Skeletal muscle tissue (tissue), 4 donors: ENCODE results near the gene CASP6. TPM values are rescaled to one million over a fixed set of nuclear protein-coding genes. Genes with fewer than 3 reads are reported as not detected.

Experiments used
- H3K27ac ChIP-seq: one replicate; pipeline ENCODE4 v1.7.0; 2013; ENCODE audit warnings: mild to moderate bottlenecking, low read depth, low read length, inconsistent platforms
- H3K27me3 ChIP-seq, 3 donors: one replicate each; pipeline ENCODE4 v1.7.0; 2013; ENCODE audit warnings: low read length in 3 of 3; ENCODE audit not compliant: control insufficient read depth in 3 of 3, insufficient read depth in 3 of 3
- H3K36me3 ChIP-seq, 3 donors: one replicate each; pipeline ENCODE4 v1.7.0; 2013; ENCODE audit warnings: low read length in 3 of 3; ENCODE audit not compliant: control insufficient read depth in 3 of 3, insufficient read depth in 3 of 3
- H3K4me1 ChIP-seq, 3 donors: one replicate each; pipeline ENCODE4 v1.7.0; 2013; ENCODE audit warnings: low read length in 3 of 3, mild to moderate bottlenecking in 3 of 3; ENCODE audit not compliant: control insufficient read depth in 3 of 3, insufficient read depth in 3 of 3
- H3K4me3 ChIP-seq, 3 donors: one replicate each; pipeline ENCODE4 v1.7.0; 2013; ENCODE audit warnings: low read length in 3 of 3
- H3K9ac ChIP-seq, 3 donors: one replicate each; pipeline ENCODE4 v1.7.0; 2013; ENCODE audit warnings: low read length in 3 of 3, mild to moderate bottlenecking in 3 of 3, moderate library complexity in 2 of 3, low read depth in 1 of 3
- H3K9me3 ChIP-seq, 3 donors: one replicate each; pipeline ENCODE4 v1.7.0; 2013; ENCODE audit warnings: low read length in 3 of 3; ENCODE audit not compliant: control insufficient read depth in 3 of 3
- total RNA-seq: library from RNA; depleted of rRNA; stranded (reverse); fragments of >200 nt; gene quantifications from one replicate; pipeline ENCODE4 v1.2.3, GENCODE V29; 2014
- donor health status: Osteomylitis.

CASP6 gene
- total RNA-seq, 1 donor from 2014 or later, result 14.6 TPM

DNA sequence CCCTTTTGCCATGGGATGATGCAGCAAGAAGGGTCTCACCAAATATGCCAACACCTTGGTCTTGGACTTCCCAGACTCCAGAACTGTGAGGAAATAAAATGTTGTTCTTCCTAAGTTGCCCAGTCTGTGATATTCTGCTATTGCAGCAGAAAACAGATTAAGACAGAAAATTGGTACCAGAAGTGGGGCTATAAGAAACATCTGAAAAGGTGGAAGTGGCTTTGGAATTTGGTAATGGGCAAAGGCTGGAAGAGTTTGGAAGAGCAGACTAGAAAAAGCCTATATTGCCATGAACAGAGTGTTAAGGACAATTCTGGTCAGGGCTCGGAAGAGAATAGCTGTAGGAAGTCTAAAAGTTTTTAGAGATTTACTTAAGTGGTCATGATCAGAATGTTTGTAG is 27.4 kb downstream of the CASP6 start:
- no peaks in the 10 kb centered on the region for H3K9me3 ChIP-seq
- no peaks in the 10 kb centered on the region for H3K4me1 ChIP-seq
- H3K36me3 ChIP-seq, result no peaks in the 10 kb centered on the region
- no peak overlapping the region for H3K4me3 ChIP-seq
- H3K27ac ChIP-seq, result no peak overlapping the region
- no peak overlapping the region for H3K9ac ChIP-seq
- H3K27me3 ChIP-seq, result no peaks in the 10 kb centered on the region

GRCh38 chr4:109675181-109675580 is 28.1 kb downstream of the CASP6 start:
- H3K9me3 ChIP-seq, result no peaks in the 10 kb centered on the region
- H3K4me1 ChIP-seq, result no peaks in the 10 kb centered on the region
- H3K4me3 ChIP-seq, result no peak overlapping the region
- no peak overlapping the region for H3K27ac ChIP-seq
- H3K27me3 ChIP-seq, result no peaks in the 10 kb centered on the region
- H3K9ac ChIP-seq, result no peak overlapping the region
- peaks cover 0 to 2% (median 0%) of the 10 kb centered on the region in 3 donors for H3K36me3 ChIP-seq

DNA sequence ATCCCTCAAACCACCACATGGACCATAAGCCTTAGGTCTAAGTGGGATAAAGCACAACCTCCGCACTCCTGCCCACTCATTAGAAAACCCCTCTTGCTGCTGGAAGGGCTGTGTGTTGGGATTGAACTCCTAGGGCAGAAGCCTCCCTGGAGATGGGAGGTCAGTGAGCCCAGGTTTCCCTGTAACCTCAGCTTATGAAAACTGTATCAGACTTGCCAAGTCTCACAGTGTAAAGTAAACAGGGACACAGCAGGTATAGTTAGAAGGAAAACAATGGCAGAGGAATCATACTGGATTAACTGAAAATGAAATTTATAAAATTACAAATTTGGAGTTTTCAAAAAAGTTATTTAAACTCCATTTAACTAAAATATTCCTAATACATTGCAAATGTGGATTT is 29.9 kb downstream of the CASP6 start:
- Histone ChIP-seq H3K27me3 (no peaks in the 10 kb centered on the region), H3K9me3 (no peaks in the 10 kb centered on the region), H3K9ac (no peak overlapping the region), H3K4me1 (no peaks in the 10 kb centered on the region), H3K36me3 (peaks cover 0 to 2% (median 0%) of the 10 kb centered on the region in 3 donors), H3K27ac (no peak overlapping the region), H3K4me3 (no peak overlapping the region)

DNA sequence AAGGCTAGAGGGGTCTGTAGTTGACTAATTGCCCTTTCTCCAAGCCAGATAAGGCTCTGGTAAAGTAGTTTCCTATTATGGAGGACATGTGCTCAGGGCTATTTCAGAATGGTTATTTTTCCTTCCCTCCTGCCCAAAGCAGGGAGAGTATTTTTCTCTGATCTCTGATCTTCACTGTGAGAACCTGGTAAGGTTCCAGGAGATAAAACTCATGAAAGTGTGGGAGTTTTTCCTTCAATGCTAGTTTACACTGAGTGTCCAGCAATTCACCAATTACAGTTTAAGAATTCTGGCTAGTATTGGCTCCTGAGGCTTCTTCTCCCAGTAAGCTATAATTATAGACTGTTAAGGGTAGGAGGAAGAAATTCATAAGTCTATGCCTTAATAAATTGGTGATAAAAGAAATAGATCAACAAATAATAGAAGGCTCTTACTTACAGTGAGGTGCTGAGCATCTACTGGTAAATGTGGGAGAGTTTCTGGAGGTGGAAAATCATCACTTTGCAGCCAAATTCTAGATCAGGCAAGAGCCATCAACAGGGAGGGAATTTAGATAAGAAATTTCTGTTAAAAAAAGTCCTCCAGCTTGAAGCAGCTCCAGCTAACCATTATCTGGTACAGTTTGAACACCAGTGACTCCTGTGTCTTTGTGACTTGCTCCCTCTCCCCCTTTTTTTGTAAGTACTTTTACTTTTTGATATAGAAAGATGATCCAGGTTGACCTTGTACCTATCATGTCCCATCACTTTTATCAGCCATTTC is 30.9 kb downstream of the CASP6 start:
- H3K27me3 ChIP-seq, result no peaks in the 10 kb centered on the region
- no peak overlapping the region for H3K4me3 ChIP-seq
- H3K27ac ChIP-seq, result no peak overlapping the region
- no peak overlapping the region for H3K9ac ChIP-seq
- peaks cover 0 to 2% (median 0%) of the 10 kb centered on the region in 3 donors for H3K36me3 ChIP-seq
- H3K9me3 ChIP-seq, result no peaks in the 10 kb centered on the region
- H3K4me1 ChIP-seq, result no peaks in the 10 kb centered on the region

DNA sequence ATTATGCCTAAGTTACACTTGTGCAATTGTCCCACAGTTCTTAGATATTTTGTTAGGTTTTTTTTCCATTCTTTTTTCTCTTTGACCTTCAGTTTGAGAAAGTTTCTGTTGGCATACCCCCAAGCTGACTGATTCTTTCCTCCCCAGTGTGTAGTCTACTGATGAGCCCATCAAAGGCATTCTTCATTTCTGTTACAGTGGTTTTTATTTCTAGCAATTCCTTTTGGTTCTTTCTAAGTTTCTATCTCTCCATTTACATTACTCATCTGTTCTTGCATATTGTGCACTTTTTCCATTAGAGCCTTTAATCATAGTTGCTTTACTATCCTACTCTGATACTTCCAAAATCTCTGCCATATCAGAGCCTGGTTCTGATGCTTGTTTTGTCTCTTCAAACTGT is 31.9 kb downstream of the CASP6 start:
- Histone ChIP-seq H3K4me1 (no peaks in the 10 kb centered on the region), H3K27me3 (no peaks in the 10 kb centered on the region), H3K27ac (no peak overlapping the region), H3K4me3 (no peak overlapping the region), H3K9me3 (no peaks in the 10 kb centered on the region), H3K36me3 (peaks cover 0 to 2% (median 0%) of the 10 kb centered on the region in 3 donors), H3K9ac (no peak overlapping the region)

- no peak overlapping the region for H3K4me3 ChIP-seq
- H3K27me3 ChIP-seq, result no peaks in the 10 kb centered on the region
- H3K36me3 ChIP-seq, result peaks cover 0 to 2% (median 0%) of the 10 kb centered on the region in 3 donors
- no peaks in the 10 kb centered on the region for H3K4me1 ChIP-seq
- no peak overlapping the region for H3K27ac ChIP-seq
- H3K9me3 ChIP-seq, result no peaks in the 10 kb centered on the region
- no peak overlapping the region for H3K9ac ChIP-seq
These were observed 37.3 kb downstream of the CASP6 start for GRCh38 chr4:109665783-109666485.

DNA sequence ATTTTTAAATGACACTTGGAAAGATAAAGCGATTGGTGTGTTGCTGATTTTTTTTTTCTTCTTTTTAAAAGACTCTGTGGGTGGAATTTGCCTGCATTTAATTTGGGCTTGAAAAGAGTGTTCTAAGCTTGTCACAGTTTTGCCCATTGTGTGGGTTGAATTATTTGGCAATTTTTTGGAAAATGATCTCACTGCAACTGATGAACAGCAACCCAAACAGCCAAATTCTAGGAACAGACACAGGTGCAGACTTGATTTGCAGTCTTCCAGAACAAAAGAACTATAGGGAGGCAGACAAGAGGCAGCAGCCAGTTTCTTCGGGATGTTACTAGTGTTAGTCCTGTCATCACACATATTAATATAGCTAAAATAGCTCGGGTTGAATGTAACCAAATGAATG is 40.5 kb downstream of the CASP6 start:
- no peak overlapping the region for H3K27ac ChIP-seq
- no peaks in the 10 kb centered on the region for H3K27me3 ChIP-seq
- no peak overlapping the region for H3K4me3 ChIP-seq
- H3K9me3 ChIP-seq, result no peaks in the 10 kb centered on the region
- no peak overlapping the region for H3K9ac ChIP-seq
- no peaks in the 10 kb centered on the region for H3K4me1 ChIP-seq
- H3K36me3 ChIP-seq, result no peaks in the 10 kb centered on the region

GRCh38 chr4:109662116-109662515 is 41.1 kb downstream of the CASP6 start:
- H3K4me1 ChIP-seq, result no peaks in the 10 kb centered on the region
- H3K27ac ChIP-seq, result no peak overlapping the region
- no peaks in the 10 kb centered on the region for H3K9me3 ChIP-seq
- H3K36me3 ChIP-seq, result no peaks in the 10 kb centered on the region
- H3K4me3 ChIP-seq, result no peak overlapping the region
- no peak overlapping the region for H3K9ac ChIP-seq
- no peaks in the 10 kb centered on the region for H3K27me3 ChIP-seq

DNA sequence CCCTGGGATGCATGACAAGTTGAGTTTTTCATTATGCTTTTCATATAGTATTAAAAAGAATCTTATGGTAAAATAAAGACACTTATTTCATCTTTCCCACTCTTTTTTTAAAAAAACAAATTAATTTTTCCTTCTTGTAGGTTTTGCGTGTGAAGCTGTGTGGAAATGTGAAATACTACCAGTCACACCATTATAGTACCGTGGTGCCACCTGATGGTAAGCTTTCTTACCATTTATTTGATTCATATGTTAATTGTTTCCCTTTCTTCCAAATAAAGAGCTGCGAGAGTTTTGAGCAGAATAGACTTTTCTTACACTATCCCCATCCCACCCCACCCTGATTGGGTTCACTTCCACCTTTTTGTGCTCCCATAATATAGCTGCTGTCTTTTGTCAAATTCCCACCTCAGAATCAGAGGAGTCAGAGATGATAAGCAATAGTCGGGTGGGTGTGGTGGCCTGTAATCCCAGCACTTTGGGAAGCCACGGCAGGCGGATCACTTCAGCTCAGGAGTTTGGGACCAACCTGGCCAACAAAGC is 44.3 kb downstream of the CASP6 start:
- Histone ChIP-seq H3K9ac (no peak overlapping the region), H3K4me1 (no peaks in the 10 kb centered on the region), H3K27me3 (no peaks in the 10 kb centered on the region), H3K4me3 (no peak overlapping the region), H3K27ac (no peak overlapping the region), H3K36me3 (no peaks in the 10 kb centered on the region), H3K9me3 (no peaks in the 10 kb centered on the region)

GRCh38 chr4:109657854-109658418 is 45.3 kb downstream of the CASP6 start:
- no peaks in the 10 kb centered on the region for H3K27me3 ChIP-seq
- H3K9ac ChIP-seq, result no peak overlapping the region
- no peaks in the 10 kb centered on the region for H3K4me1 ChIP-seq
- no peak overlapping the region for H3K4me3 ChIP-seq
- no peak overlapping the region for H3K27ac ChIP-seq
- H3K36me3 ChIP-seq, result no peaks in the 10 kb centered on the region
- H3K9me3 ChIP-seq, result no peaks in the 10 kb centered on the region
